K562 (cell line): ENCODE measurements around the gene ZNF324B. TPM values are rescaled to one million over a fixed set of nuclear protein-coding genes. Genes with fewer than 3 reads are reported as not detected.

Source experiments
- MYC ChIP-seq, 2 experiments: fragments of 250-450 bp in 1 of 2; sonication (Bioruptor Pico) in 1 of 2; IDR thresholded peaks; 2 replicates each; pipeline versions ENCODE4 v1.5.1 to v1.6.1; 2012 to 2021; ENCODE audit warnings: low read depth in 2 of 2, borderline replicate concordance in 1 of 2, improper control_type of control experiment in 1 of 2, low read length in 1 of 2, mild to moderate bottlenecking in 1 of 2, moderate library complexity in 1 of 2
- NELFE ChIP-seq: IDR thresholded peaks from 2 replicates; pipeline ENCODE4 v1.6.1; 2011; ENCODE audit warnings: mild to moderate bottlenecking; ENCODE audit not compliant: insufficient read depth, insufficient read length
- NFRKB ChIP-seq: fragments of 450-650 bp; IDR thresholded peaks from 2 replicates; pipeline ENCODE4 v1.6.1; 2016; ENCODE audit warnings: low read depth
- PRMT5 ChIP-seq: sonication (generic); formaldehyde crosslinking; IDR thresholded peaks from 2 replicates; pipeline ENCODE4 v1.5.0; 2020; ENCODE audit warnings: missing genetic modification reagents
- RCOR1 ChIP-seq, 2 experiments: IDR thresholded peaks; 2 replicates each; pipeline ENCODE4 v1.6.1; 2012; ENCODE audit warnings: low read depth in 2 of 2, low read length in 2 of 2, borderline replicate concordance in 1 of 2, improper control_type of control experiment in 1 of 2
- SMARCB1 ChIP-seq: IDR thresholded peaks from 2 replicates; pipeline ENCODE4 v1.6.1; 2011; ENCODE audit warnings: improper control_type of control experiment, low read depth; ENCODE audit not compliant: insufficient read length
- SMARCC2 ChIP-seq: fragments of 450-650 bp; IDR thresholded peaks from 2 replicates; pipeline ENCODE4 v1.6.1; 2017; ENCODE audit warnings: antibody characterized with exemption, moderate library complexity, mild to moderate bottlenecking, low read depth
- SRSF9 ChIP-seq: fragments of 200-400 bp; formaldehyde crosslinking; IDR thresholded peaks from 2 replicates; pipeline ENCODE4 v1.6.1; 2017; ENCODE audit warnings: low read depth, low read length, borderline replicate concordance
- TEAD1 ChIP-seq, 2 experiments: fragments of 450-650 bp in 1 of 2; sonication (generic) in 1 of 2; formaldehyde crosslinking; IDR thresholded peaks; 2 replicates each; pipeline versions ENCODE4 v1.4.0 to v1.8.0; 2020 to 2022; ENCODE audit warnings: mild to moderate bottlenecking in 2 of 2, missing genetic modification reagents in 1 of 2
- TFE3 ChIP-seq: fragments of 450-650 bp; formaldehyde crosslinking; IDR thresholded peaks from 2 replicates; pipeline ENCODE4 v1.4.0; 2020; ENCODE audit warnings: mild to moderate bottlenecking, mixed read lengths
- ZEB2 ChIP-seq: fragments of 450-650 bp; IDR thresholded peaks from 2 replicates; pipeline ENCODE4 v1.6.1; 2016
- ZNF140 ChIP-seq: fragments of 250-450 bp; sonication (Bioruptor Pico); IDR thresholded peaks from 2 replicates; pipeline ENCODE4 v1.8.0; 2021; ENCODE audit warnings: moderate library complexity, mild to moderate bottlenecking, inconsistent platforms
- ZNF717 ChIP-seq: fragments of 250-450 bp; sonication (Bioruptor Pico); IDR thresholded peaks from 2 replicates; pipeline ENCODE4 v1.5.0; 2021
- polyA plus RNA-seq, 8 experiments: library from polyadenylated mRNA; depleted of rRNA in 4 of 8; stranded (reverse) in 5 of 8; unstranded in 3 of 8; fragments of >200 nt; fragmentation: Nextera tagmentation in 2 of 8; fragmentation: Illumina TruSeq in 1 of 8; extraction: Ambion mirVana in 2 of 8; extraction: Trizol in 1 of 8; gene quantifications; 2 replicates each; pipeline versions ENCODE4 v1.2.1 to v1.2.3, GENCODE V29; 2011 to 2014; ENCODE audit warnings: inconsistent platforms in 1 of 8, missing spikeins in 1 of 8
- total RNA-seq, 7 experiments: library from RNA; depleted of rRNA in 6 of 7; stranded (reverse); fragments of >200 nt in 6 of 7; fragmentation: Illumina TruSeq in 2 of 7; extraction: Trizol in 2 of 7; gene quantifications; 2 replicates each; pipeline versions ENCODE4 v1.2.1 to v1.2.3, GENCODE V29; 2011 to 2021; ENCODE audit warnings: low replicate concordance in 1 of 7
- TF ChIP-seq, protein P1 (sequence below): fragments of 150-350 bp; conservative IDR thresholded peaks from 2 replicates; pipeline ENCODE4 v1.6.1; 2014; ENCODE audit warnings: low read length
- TF ChIP-seq, protein P2 (sequence below): fragments of 250-450 bp; sonication (Bioruptor Pico); IDR thresholded peaks from 2 replicates; pipeline ENCODE4 v1.4.0; 2020; ENCODE audit warnings: mild to moderate bottlenecking, moderate library complexity
- TF ChIP-seq, protein P3 (sequence below), 2 experiments: fragments of 450-650 bp; IDR thresholded peaks; 2 replicates each; pipeline ENCODE4 v1.6.1; 2016

ZNF324B gene
- total and polyA plus RNA-seq, 9 of the 15 experiments (the other 6 are each of a cell fraction or from before 2014, with no cell fraction given) = 0.20 to 13.5 (median 5.7) TPM

DNA sequence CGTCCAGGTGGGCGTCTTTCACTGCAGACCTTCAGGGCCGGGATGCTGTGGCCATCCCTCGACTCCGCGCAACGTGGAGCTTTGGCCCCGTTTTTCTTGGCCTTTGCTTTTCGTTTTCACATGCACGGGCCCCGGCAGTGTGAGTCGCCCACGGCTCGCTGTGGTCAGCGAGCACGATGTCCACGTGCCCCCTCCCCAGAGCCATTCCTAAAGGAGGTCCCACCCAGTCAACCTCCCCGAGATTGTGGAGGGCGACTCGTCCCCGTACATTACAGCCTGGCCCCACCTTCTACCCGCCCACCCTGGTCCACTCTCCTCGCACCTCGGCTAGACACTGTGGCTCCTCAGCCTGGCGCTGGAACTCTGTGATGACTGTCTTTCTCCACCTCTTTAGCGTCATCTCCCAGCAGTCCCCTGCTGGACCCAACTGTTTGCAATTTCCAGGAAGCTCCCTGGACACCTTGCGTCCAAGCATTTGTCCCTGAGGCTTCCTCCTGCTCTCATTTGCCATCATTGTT, 25.1 kb downstream of the ZNF324B start (continued):
- TF ChIP-seq SMARCB1 (no peak), TFE3 (CRISPR knock-in tag) (no peak), SMARCC2 (no peak), ZEB2 (no peak), NELFE (no peak), RCOR1 (IDR thresholded peaks at IDR 0.05; ENCODE audit: borderline replicate concordance in 1 of 2, low read depth in 2 of 2, low read length in 2 of 2) (0 out of 4 replicates have a peak, but pooled peaks of 1 of the 2 experiments have one; percentile 8), ZNF717 (CRISPR knock-in tag) (0 out of 2 replicates have a peak, but pooled peaks have one; percentile 9), SRSF9 (no peak), ZNF140 (no peak), MYC (IDR thresholded peaks at IDR 0.05; ENCODE audit: low read depth, low read length) (no peak; the same call in 1 of the 2 replicates), MYC (CRISPR knock-in tag; IDR thresholded peaks at IDR 0.05; ENCODE audit: borderline replicate concordance, low read depth) (peak; percentile 75; the same call in 1 of the 2 replicates), PRMT5 (CRISPR knock-in tag) (no peak), TEAD1 (CRISPR knock-in tag; IDR thresholded peaks at IDR 0.05) (no peak), NFRKB (0 out of 2 replicates have a peak, but pooled peaks have one; percentile 29)
- TF ChIP-seq, protein P1, sequence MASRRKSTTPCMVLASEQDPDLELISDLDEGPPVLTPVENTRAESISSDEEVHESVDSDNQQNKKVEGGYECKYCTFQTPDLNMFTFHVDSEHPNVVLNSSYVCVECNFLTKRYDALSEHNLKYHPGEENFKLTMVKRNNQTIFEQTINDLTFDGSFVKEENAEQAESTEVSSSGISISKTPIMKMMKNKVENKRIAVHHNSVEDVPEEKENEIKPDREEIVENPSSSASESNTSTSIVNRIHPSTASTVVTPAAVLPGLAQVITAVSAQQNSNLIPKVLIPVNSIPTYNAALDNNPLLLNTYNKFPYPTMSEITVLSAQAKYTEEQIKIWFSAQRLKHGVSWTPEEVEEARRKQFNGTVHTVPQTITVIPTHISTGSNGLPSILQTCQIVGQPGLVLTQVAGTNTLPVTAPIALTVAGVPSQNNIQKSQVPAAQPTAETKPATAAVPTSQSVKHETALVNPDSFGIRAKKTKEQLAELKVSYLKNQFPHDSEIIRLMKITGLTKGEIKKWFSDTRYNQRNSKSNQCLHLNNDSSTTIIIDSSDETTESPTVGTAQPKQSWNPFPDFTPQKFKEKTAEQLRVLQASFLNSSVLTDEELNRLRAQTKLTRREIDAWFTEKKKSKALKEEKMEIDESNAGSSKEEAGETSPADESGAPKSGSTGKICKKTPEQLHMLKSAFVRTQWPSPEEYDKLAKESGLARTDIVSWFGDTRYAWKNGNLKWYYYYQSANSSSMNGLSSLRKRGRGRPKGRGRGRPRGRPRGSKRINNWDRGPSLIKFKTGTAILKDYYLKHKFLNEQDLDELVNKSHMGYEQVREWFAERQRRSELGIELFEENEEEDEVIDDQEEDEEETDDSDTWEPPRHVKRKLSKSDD = no peak
- TF ChIP-seq, protein P2, sequence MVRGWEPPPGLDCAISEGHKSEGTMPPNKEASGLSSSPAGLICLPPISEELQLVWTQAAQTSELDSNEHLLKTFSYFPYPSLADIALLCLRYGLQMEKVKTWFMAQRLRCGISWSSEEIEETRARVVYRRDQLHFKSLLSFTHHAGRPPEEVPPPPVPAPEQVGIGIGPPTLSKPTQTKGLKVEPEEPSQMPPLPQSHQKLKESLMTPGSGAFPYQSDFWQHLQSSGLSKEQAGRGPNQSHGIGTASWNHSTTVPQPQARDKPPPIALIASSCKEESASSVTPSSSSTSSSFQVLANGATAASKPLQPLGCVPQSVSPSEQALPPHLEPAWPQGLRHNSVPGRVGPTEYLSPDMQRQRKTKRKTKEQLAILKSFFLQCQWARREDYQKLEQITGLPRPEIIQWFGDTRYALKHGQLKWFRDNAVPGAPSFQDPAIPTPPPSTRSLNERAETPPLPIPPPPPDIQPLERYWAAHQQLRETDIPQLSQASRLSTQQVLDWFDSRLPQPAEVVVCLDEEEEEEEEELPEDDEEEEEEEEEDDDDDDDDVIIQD (CRISPR knock-in tag) = no peak
- TF ChIP-seq, protein P3, sequence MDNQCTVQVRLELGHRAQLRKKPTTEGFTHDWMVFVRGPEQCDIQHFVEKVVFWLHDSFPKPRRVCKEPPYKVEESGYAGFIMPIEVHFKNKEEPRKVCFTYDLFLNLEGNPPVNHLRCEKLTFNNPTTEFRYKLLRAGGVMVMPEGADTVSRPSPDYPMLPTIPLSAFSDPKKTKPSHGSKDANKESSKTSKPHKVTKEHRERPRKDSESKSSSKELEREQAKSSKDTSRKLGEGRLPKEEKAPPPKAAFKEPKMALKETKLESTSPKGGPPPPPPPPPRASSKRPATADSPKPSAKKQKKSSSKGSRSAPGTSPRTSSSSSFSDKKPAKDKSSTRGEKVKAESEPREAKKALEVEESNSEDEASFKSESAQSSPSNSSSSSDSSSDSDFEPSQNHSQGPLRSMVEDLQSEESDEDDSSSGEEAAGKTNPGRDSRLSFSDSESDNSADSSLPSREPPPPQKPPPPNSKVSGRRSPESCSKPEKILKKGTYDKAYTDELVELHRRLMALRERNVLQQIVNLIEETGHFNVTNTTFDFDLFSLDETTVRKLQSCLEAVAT (IDR thresholded peaks at IDR 0.05) = no peak
